GM21737 (cell line): ENCODE measurements around the gene PARP1.

Source experiments
- ATAC-seq: cut with Tn5 transposase; IDR thresholded peaks from one replicate; pipeline ENCODE4 v1.9.1; 2021; ENCODE audit warnings: mild to moderate bottlenecking, moderate library complexity; ENCODE audit not compliant: unreplicated experiment

The PARP1 gene

DNA sequence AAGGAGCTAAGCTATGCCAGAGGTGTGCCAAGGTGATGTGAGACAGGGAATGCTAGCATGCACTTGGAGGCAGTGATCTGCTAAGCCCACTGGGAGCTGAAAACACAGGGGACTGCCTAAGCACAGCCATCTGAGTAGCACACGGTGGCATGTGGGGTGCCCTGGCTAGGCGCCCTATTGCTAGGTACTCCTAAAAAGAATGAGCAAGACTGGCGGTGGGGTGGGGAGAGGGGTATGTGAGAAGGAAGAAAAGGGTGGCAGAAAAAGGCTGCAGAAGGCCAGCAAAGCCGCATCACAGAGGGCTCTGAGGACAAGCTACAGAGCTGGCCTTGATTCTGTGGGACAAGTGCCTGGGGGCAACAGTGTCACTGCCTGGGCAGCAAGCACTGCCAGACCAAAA lies 23.9 kb downstream of the PARP1 start:
- no peak for ATAC-seq

DNA sequence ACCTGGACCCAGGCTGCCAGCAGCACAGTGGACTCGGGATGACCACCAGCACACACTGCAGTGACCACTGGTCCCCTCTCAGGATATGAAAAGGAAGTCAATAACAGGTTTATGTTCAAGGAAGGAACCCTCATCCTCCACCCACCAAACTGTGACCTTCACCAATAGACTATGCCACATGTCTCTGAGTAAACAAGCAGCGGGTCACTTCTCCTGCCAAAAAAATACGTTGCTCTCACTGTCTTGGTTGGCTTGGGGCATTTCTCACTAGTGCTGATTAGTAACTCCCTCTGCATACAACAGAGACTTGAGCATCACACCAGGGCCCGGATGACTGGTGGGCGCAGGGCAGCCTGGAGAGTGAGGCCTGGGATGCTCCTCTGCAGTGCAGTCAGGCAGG lies 25.9 kb downstream of the PARP1 start:
- ATAC-seq: no peak

GRCh38 chr1:226381226-226381998 lies 26.5 kb downstream of the PARP1 start:
- no peak for ATAC-seq

DNA sequence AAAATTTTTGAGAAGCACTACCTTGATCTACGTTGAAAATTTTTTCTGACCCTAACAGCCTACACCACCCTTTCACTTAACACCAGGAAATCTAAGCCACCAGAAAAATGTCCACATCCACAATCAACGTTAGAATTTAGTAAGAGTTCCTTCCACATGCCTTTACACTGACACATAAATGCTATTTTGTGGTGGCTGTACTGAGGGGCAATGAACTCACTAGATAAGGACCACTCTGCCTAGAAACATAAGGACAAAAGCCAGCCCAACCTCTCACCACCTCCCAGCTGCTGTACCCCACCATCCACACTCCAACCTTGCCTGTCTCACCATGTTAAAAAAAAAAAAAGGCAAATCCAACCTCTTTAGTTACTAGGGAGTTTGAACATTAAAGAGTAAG lies 29.8 kb downstream of the PARP1 start:
- ATAC-seq: no peak

DNA sequence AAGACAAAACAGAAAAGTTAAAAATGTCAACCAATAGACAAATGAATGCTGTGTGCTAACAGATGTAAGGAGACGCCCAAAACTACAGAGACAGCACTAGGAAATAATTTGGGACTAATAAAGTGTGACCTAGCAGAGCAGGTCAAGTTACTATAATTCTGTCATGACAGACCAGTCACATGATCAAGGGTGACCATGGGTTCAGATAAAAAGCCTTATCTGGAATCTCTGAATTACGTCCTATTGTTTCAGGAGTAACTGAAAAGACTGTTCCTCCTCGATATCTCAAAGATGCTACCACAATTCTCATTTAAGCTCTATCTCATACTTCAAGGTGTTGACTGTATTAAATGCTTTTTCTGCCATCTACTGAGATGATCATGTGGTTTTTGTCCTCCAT lies 31.6 kb downstream of the PARP1 start:
- no peak for ATAC-seq

- ATAC-seq: no peak
Measured at GRCh38 chr1:226373376-226373775, 34.5 kb downstream of the PARP1 start.

- no peak for ATAC-seq
Measured at GRCh38 chr1:226372885-226373284, 35.0 kb downstream of the PARP1 start.

GRCh38 chr1:226371866-226372490 lies 35.9 kb downstream of the PARP1 start:
- no peak for ATAC-seq

DNA sequence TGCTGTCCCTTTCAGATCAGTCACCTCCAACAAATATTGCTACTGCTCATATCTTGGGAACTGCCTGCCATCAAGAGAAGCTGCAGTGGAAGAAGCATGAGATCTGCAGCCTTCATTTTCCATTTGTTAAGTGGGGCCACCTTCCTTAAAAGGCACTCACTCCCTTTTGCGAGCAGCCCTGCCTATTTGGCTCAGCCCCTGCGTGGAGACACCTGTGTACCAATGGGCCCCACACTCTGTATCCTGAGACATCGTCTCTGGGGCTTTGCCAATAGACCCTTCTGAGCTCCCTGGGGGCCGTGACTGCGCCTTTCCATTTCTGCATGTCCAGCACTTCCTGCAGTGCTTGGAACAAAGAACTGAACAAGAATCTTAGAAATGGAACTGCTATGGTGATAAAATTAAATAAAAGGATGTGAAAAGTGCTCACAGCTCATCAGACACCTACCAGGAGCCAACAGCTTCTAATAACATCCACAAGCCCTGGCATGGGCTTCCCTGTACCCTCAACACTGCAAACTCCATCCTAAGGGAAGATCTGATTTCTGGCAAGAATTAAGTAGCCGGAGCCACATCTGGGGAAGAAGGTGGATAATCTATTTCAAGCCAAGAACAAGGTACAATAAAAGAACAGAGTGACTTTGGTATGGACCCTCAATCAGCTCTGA lies 36.7 kb downstream of the PARP1 start:
- no peak for ATAC-seq

DNA sequence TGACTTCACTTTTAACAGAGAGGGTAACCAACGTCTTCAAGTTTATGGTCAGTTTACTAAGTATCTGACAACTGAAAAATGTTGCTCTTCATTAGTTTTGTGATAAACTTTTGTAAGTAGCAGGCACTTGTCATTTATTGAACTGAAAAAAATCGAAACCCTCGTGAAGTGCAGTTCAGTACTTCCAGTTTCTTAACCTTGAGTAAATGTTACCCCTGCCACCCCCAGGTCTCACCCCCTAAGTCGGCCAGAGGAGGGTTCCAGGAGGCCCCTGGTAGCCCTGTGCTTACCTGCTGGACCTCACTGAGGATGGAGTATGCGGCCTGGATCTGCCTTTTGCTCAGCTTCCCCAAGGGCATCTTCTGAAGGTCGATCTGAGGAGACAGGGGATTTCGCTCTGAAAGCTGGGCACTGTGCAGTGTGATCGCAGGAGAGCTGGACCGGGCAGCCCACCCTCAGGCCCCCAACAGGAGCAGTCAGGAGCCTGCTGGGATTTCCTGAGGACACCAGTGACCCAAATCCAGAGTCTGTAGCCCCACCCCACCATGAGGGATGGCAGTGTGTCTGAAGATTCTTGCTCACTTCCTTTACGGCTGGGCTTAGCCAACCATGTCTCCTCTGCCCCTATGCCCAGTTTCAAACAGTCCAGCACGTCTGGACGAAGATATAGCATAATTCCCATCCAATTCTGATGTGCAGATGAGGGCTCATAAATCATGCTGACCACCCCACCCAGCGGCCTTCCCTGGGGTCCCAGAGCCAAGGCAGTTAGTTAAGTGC lies 37.6 kb downstream of the PARP1 start:
- ATAC-seq: peak; percentile 69

- no peak for ATAC-seq
Measured at GRCh38 chr1:226369110-226369509, 38.8 kb downstream of the PARP1 start.

DNA sequence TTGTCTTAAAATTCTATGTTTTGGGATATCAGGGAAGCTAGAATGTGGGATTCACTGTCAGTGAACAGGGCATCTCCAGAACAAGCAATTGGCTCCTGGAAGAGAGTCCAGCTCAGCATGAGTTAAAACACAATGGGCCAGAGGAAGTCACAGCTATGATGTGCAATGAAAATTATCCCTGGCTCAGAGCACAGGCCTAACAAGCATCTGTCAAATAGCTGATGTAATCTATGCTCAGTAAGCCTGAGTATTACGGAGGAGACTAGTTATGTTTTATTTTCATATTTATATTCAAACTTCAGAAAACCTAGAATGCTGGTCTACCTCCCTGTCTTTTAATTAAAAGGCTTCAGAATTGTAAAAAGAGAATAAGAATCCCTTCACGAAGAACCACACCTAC lies 41.6 kb downstream of the PARP1 start:
- no peak for ATAC-seq

GRCh38 chr1:226365831-226366231 lies 42.1 kb downstream of the PARP1 start:
- no peak for ATAC-seq

- no peak for ATAC-seq
Measured at GRCh38 chr1:226364901-226365565, 42.9 kb downstream of the PARP1 start.

DNA sequence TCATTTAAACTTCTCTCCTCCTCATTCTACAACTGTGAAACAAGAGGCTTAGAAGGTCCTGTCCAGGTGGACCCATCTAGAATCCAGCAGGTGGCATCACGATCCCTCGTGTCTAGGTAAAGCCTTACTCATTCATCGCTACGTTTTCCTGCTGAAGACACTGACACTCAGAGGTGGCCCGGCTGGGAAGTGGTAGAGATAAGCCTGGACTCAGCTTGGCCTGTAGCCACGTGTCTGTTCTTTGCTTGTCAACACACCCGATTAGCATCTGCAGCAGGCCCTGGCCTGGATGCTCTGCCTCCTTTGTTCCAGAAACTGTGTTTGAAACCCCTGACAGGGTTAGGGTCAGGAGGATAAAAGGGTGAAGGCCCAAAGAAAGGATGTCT lies 43.4 kb downstream of the PARP1 start:
- no peak for ATAC-seq

GRCh38 chr1:226363801-226364513 lies 43.9 kb downstream of the PARP1 start:
- no peak for ATAC-seq

GRCh38 chr1:226362891-226363447 lies 44.9 kb downstream of the PARP1 start:
- no peak for ATAC-seq

- ATAC-seq: no peak
Measured at GRCh38 chr1:226362361-226362760, 45.5 kb downstream of the PARP1 start.

GRCh38 chr1:226360106-226360746 lies 47.7 kb downstream of the PARP1 start:
- ATAC-seq: peak; percentile 66
